ENCODE results near the gene PRELP. TPM values are rescaled to one million over a fixed set of nuclear protein-coding genes. Genes with fewer than 3 reads are reported as not detected.

Gene PRELP
- total and polyA plus RNA-seq, 4 donors = 0.09 to 5.8 (median 3.6) TPM

DNA sequence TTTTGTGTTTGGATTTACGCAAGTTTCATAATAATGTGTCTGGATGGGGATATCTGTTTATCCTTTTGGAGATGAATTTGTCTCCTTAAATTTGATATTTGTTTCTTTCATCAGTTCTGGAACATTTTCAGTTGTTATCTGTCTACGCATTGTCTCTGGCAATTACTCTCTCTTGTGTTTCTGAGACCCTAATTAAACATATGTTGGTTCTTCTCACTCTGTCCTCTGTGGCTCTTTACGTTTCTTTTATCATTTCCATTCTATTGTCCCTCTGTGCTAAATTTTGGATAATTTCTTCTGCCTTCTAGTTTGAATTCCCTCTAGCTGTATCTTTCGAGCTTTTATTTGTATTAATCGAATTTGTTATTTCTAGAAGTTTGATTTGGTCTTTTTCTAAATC lies 17.5 kb upstream of the PRELP start (continued):
- TF ChIP-seq, protein P1, sequence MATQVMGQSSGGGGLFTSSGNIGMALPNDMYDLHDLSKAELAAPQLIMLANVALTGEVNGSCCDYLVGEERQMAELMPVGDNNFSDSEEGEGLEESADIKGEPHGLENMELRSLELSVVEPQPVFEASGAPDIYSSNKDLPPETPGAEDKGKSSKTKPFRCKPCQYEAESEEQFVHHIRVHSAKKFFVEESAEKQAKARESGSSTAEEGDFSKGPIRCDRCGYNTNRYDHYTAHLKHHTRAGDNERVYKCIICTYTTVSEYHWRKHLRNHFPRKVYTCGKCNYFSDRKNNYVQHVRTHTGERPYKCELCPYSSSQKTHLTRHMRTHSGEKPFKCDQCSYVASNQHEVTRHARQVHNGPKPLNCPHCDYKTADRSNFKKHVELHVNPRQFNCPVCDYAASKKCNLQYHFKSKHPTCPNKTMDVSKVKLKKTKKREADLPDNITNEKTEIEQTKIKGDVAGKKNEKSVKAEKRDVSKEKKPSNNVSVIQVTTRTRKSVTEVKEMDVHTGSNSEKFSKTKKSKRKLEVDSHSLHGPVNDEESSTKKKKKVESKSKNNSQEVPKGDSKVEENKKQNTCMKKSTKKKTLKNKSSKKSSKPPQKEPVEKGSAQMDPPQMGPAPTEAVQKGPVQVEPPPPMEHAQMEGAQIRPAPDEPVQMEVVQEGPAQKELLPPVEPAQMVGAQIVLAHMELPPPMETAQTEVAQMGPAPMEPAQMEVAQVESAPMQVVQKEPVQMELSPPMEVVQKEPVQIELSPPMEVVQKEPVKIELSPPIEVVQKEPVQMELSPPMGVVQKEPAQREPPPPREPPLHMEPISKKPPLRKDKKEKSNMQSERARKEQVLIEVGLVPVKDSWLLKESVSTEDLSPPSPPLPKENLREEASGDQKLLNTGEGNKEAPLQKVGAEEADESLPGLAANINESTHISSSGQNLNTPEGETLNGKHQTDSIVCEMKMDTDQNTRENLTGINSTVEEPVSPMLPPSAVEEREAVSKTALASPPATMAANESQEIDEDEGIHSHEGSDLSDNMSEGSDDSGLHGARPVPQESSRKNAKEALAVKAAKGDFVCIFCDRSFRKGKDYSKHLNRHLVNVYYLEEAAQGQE (IDR thresholded peaks at IDR 0.05) = no peak

DNA sequence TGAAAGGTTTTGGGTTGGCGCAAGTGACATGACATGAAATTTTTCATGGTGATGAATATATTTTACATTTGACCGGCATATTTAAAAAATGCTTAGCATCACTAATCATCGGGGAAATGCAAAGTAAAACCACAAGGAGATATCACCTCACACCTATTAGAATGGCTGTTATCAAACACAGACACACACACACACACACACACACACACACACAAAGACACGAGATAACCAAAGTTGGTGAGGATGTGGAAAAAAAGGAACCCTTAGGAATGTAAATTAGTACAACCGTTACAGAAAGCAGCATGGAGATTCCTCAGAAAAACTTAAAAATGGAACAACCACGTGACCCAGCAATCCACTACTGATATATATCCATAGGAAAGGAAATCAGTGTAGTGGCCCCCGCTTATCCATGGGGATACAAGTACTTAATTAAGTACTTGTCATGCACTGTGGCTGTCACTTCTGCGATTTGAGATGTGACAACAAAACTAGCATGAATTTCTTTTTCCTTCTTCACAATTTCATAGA lies 15.9 kb upstream of the PRELP start:
- Histone ChIP-seq H3K27me3 (ENCODE audit: control insufficient read depth in 4 of 4, insufficient read depth in 4 of 4, low read length in 3 of 4) (peaks cover 0 to 3% (median 0%) of the 10 kb centered on the region in 4 donors), H3K4me3 (ENCODE audit: low read depth in 1 of 3, low read length in 3 of 3) (no peak overlapping the region), H3K27ac (ENCODE audit: low read depth in 1 of 2, low read length in 2 of 2) (no peak overlapping the region), H3K36me3 (ENCODE audit: control insufficient read depth in 4 of 4, insufficient read depth in 3 of 4, low read depth in 1 of 4, low read length in 3 of 4) (no peaks in the 10 kb centered on the region), H3K9ac (ENCODE audit: low read depth in 1 of 2, low read length in 2 of 2) (no peak overlapping the region), H3K9me3 (ENCODE audit: control insufficient read depth in 4 of 4, low read length in 3 of 4) (no peaks in the 10 kb centered on the region), H3K4me1 (ENCODE audit: control insufficient read depth in 4 of 4, insufficient read depth in 4 of 4, low read length in 3 of 4) (no peaks in the 10 kb centered on the region)
- WGBS = 57% methylated on average over 8 of the region's 8 CpGs
- TF ChIP-seq, protein P2, sequence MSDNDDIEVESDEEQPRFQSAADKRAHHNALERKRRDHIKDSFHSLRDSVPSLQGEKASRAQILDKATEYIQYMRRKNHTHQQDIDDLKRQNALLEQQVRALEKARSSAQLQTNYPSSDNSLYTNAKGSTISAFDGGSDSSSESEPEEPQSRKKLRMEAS (IDR thresholded peaks at IDR 0.05) = no peak
- TF ChIP-seq EGR1 (IDR thresholded peaks at IDR 0.05; ENCODE audit: low read depth in 2 of 2) = no peak
- TF ChIP-seq FOXA2 (IDR thresholded peaks at IDR 0.05) = no peak
- TF ChIP-seq, protein P3, sequence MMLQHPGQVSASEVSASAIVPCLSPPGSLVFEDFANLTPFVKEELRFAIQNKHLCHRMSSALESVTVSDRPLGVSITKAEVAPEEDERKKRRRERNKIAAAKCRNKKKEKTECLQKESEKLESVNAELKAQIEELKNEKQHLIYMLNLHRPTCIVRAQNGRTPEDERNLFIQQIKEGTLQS (IDR thresholded peaks at IDR 0.05) = no peak
- TF ChIP-seq RAD21 (IDR thresholded peaks at IDR 0.05) = no peak
- TF ChIP-seq SP1 (IDR thresholded peaks at IDR 0.05) = no peak
- no peak for TF ChIP-seq YY1 (IDR thresholded peaks at IDR 0.05)
- no peak for TF ChIP-seq FOXA1 (IDR thresholded peaks at IDR 0.05)
- TF ChIP-seq TAF1 (conservative IDR thresholded peaks at IDR 0.05) = no peak
- no peak for TF ChIP-seq HNF4A (conservative IDR thresholded peaks at IDR 0.05)
- no peak for TF ChIP-seq JUND (IDR thresholded peaks at IDR 0.05)
- TF ChIP-seq RXRA (IDR thresholded peaks at IDR 0.05) = no peak
- TF ChIP-seq, protein P1 (IDR thresholded peaks at IDR 0.05) = no peak
- TF ChIP-seq, protein P4, sequence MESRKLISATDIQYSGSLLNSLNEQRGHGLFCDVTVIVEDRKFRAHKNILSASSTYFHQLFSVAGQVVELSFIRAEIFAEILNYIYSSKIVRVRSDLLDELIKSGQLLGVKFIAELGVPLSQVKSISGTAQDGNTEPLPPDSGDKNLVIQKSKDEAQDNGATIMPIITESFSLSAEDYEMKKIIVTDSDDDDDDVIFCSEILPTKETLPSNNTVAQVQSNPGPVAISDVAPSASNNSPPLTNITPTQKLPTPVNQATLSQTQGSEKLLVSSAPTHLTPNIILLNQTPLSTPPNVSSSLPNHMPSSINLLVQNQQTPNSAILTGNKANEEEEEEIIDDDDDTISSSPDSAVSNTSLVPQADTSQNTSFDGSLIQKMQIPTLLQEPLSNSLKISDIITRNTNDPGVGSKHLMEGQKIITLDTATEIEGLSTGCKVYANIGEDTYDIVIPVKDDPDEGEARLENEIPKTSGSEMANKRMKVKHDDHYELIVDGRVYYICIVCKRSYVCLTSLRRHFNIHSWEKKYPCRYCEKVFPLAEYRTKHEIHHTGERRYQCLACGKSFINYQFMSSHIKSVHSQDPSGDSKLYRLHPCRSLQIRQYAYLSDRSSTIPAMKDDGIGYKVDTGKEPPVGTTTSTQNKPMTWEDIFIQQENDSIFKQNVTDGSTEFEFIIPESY (IDR thresholded peaks at IDR 0.05) = no peak
- no peak for TF ChIP-seq NR2F2 (IDR thresholded peaks at IDR 0.05)
- TF ChIP-seq, protein P5, sequence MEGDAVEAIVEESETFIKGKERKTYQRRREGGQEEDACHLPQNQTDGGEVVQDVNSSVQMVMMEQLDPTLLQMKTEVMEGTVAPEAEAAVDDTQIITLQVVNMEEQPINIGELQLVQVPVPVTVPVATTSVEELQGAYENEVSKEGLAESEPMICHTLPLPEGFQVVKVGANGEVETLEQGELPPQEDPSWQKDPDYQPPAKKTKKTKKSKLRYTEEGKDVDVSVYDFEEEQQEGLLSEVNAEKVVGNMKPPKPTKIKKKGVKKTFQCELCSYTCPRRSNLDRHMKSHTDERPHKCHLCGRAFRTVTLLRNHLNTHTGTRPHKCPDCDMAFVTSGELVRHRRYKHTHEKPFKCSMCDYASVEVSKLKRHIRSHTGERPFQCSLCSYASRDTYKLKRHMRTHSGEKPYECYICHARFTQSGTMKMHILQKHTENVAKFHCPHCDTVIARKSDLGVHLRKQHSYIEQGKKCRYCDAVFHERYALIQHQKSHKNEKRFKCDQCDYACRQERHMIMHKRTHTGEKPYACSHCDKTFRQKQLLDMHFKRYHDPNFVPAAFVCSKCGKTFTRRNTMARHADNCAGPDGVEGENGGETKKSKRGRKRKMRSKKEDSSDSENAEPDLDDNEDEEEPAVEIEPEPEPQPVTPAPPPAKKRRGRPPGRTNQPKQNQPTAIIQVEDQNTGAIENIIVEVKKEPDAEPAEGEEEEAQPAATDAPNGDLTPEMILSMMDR (IDR thresholded peaks at IDR 0.05; ENCODE audit: low read depth, low read length, missing input control) = no peak
- TF ChIP-seq HNF4G (IDR thresholded peaks at IDR 0.05) = no peak
- no peak for DNase-seq (ENCODE audit: low spot score)

All from liver (tissue), 9 donors.